GM12891 (cell line): ENCODE data around the gene DLG1.

Experiments
- POLR2A ChIP-seq: IDR thresholded peaks from 2 replicates; pipeline ENCODE4 v1.6.1; 2011; ENCODE audit warnings: low read depth, low read length, control low read depth
- POLR2AphosphoS5 ChIP-seq: IDR thresholded peaks from 2 replicates; pipeline ENCODE4 v1.6.1; 2011; ENCODE audit warnings: low read depth, low read length, control low read depth
- POU2F2 ChIP-seq: IDR thresholded peaks from 2 replicates; pipeline ENCODE4 v1.6.1; 2011; ENCODE audit warnings: low read depth, mild to moderate bottlenecking, control low read depth, low read length, moderate library complexity
- SPI1 ChIP-seq: IDR thresholded peaks from 2 replicates; pipeline ENCODE4 v1.6.1; 2011; ENCODE audit warnings: low read depth, low read length, control low read depth
- TAF1 ChIP-seq: IDR thresholded peaks from 2 replicates; pipeline ENCODE4 v1.6.1; 2011; ENCODE audit warnings: low read depth, low read length, control low read depth

- TF ChIP-seq POLR2A, result no peak
- no peak for TF ChIP-seq TAF1
- no peak for TF ChIP-seq POLR2AphosphoS5
- no peak for TF ChIP-seq SPI1
- TF ChIP-seq POU2F2, result no peak
These were observed 58.6 kb downstream of the DLG1 start for GRCh38 chr3:197239857-197240256.
